ENCODE data around the gene C20orf144. TPM values are rescaled to one million over a fixed set of nuclear protein-coding genes. Genes with fewer than 3 reads are reported as not detected.

C20orf144 gene
- total and polyA plus RNA-seq, 11 donors = 0.13 to 0.50 (median 0.15) TPM; not detected in 8

- intact Hi-C loops (cut with DNase I) = loop anchor here in 1 of 10 donors (5.0 kb wide), 1 partner anchor 34 kb away; no protein-coding TSS in a partner anchor
- TF ChIP-seq POLR2A (IDR thresholded peaks at IDR 0.05) = no peak
- TF ChIP-seq CTCF (IDR thresholded peaks at IDR 0.05) = no peak
- H3K27ac ChIP-seq = peak overlapping the region in 4 of 12 donors; percentile 36 to 62 (median 48)
- no peaks in the 10 kb centered on the region for H3K36me3 ChIP-seq
- H3K4me1 ChIP-seq = peaks cover 0 to 29% (median 8%) of the 10 kb centered on the region in 12 donors
- H3K27me3 ChIP-seq = no peaks in the 10 kb centered on the region
- DNase-seq (no peak), ATAC-seq (no peak)
- 63 to 80% (median 72%) methylated on average over 5 of the region's 5 CpGs for WGBS, 4 donors
- no peaks in the 10 kb centered on the region for H3K9me3 ChIP-seq
- H3K4me3 ChIP-seq = no peak overlapping the region
Observed at GRCh38 chr20:33693289-33693688, 31.2 kb downstream of the C20orf144 start.

- 69 to 82% (median 80%) methylated on average over 15 to 17 of the region's 17 CpGs for WGBS, 4 donors
- Histone ChIP-seq H3K9me3 (no peaks in the 10 kb centered on the region), H3K27me3 (no peaks in the 10 kb centered on the region), H3K4me3 (no peak overlapping the region), H3K36me3 (no peaks in the 10 kb centered on the region), H3K4me1 (peaks cover 0 to 23% (median 6%) of the 10 kb centered on the region in 12 donors), H3K27ac (peak overlapping the region in 7 of 12 donors; percentile 14 to 62 (median 46))
- TF ChIP-seq POLR2A (IDR thresholded peaks at IDR 0.05) = no peak
- no peak for TF ChIP-seq CTCF (IDR thresholded peaks at IDR 0.05)
- intact Hi-C loops (cut with DNase I) = loop anchor here in 1 of 10 donors (5.0 kb wide), 1 partner anchor 33 kb away; no protein-coding TSS in a partner anchor
- ATAC-seq (peak; percentile 31 to 71 (median 62)), DNase-seq (peak in 2 of 5 donors; percentile 43 to 72)
Observed at GRCh38 chr20:33693741-33694638, 31.9 kb downstream of the C20orf144 start.

GRCh38 chr20:33694639-33695012 is 32.5 kb downstream of the C20orf144 start:
- no peaks in the 10 kb centered on the region for H3K36me3 ChIP-seq
- intact Hi-C loops (cut with DNase I) = loop anchor here in 1 of 10 donors (5.0 kb wide), 1 partner anchor 33 kb away; no protein-coding TSS in a partner anchor
- ATAC-seq = peak in 1 of 4 donors; percentile 13
- TF ChIP-seq CTCF (IDR thresholded peaks at IDR 0.05) (no peak), POLR2A (IDR thresholded peaks at IDR 0.05) (no peak)
- H3K4me1 ChIP-seq = peaks cover 0 to 19% (median 4%) of the 10 kb centered on the region in 12 donors
- H3K27ac ChIP-seq = peak overlapping the region in 3 of 12 donors; percentile 14 to 46 (median 36)
- 82 to 84% (median 82%) methylated on average over 6 of the region's 6 CpGs for WGBS, 4 donors
- H3K9me3 ChIP-seq = no peaks in the 10 kb centered on the region
- no peak overlapping the region for H3K4me3 ChIP-seq
- DNase-seq = no peak
- no peaks in the 10 kb centered on the region for H3K27me3 ChIP-seq

- WGBS, 4 donors = 86 to 89% (median 88%) methylated on average over 4 of the region's 4 CpGs
- DNase-seq (no peak), ATAC-seq (peak in 1 of 4 donors; percentile 29)
- no peak overlapping the region for H3K4me3 ChIP-seq
- H3K27ac ChIP-seq = peak overlapping the region in 1 of 12 donors; percentile 59
- H3K27me3 ChIP-seq = no peaks in the 10 kb centered on the region
- intact Hi-C loops (cut with DNase I) = no loop called here
- H3K4me1 ChIP-seq = peaks cover 0 to 19% (median 1%) of the 10 kb centered on the region in 12 donors
- H3K36me3 ChIP-seq = no peaks in the 10 kb centered on the region
- no peaks in the 10 kb centered on the region for H3K9me3 ChIP-seq
- no peak for TF ChIP-seq CTCF (IDR thresholded peaks at IDR 0.05)
- no peak for TF ChIP-seq POLR2A (IDR thresholded peaks at IDR 0.05)
Observed at GRCh38 chr20:33696448-33696847, 34.3 kb downstream of the C20orf144 start.
